SK-N-SH (cell line): ENCODE data around the gene CHD6. TPM values are rescaled to one million over a fixed set of nuclear protein-coding genes. Genes with fewer than 3 reads are reported as not detected.

Experiments
- CTCF ChIA-PET: fragments of 300-600, 350-600 bp; formaldehyde crosslinking; extraction: SDS; loops from one replicate; lab custom pipeline; 2021; lab: Yijun Ruan, JAX
- POLR2A ChIA-PET: fragments of 350-600 bp; sonication (Branson Sonifier 250); formaldehyde crosslinking; extraction: SDS; loops from one replicate; lab custom pipeline; 2020; ENCODE audit warnings: antibody characterized with exemption, inconsistent platforms; lab: Yijun Ruan, JAX
- DNase-seq: peaks from one replicate; pipeline ENCODE4 v3.0.0; 2012
- H2AFZ ChIP-seq: fragments of 200-600 bp; sonication (generic); 2 replicates; pipeline ENCODE4 v1.8.1; 2016; ENCODE audit warnings: antibody characterized with exemption, mild to moderate bottlenecking, low read depth
- H3F3A ChIP-seq: fragments of 200-600 bp; sonication (generic); replicated peaks from 2 replicates; pipeline ENCODE3; 2016; ENCODE audit warnings: antibody characterized with exemption, mild to moderate bottlenecking; ENCODE audit not compliant: insufficient read depth
- H3K27ac ChIP-seq, 2 experiments: fragments of 200-500 bp in 1 of 2; fragments of 200-600 bp in 1 of 2; sonication (Bioruptor generic) in 1 of 2; sonication (generic), shearing (Covaris generic) in 1 of 2; 2 replicates each; pipeline versions ENCODE4 v1.5.1 to v1.6.1; 2014 to 2016; ENCODE audit warnings: low read depth in 2 of 2, inconsistent platforms in 1 of 2, low read length in 1 of 2, mild to moderate bottlenecking in 1 of 2, mixed read lengths in 1 of 2
- H3K27me3 ChIP-seq: fragments of 200-600 bp; sonication (generic), shearing (Covaris generic); 2 replicates; pipeline ENCODE4 v1.6.1; 2016; ENCODE audit warnings: mixed run types; ENCODE audit not compliant: insufficient read depth
- H3K36me3 ChIP-seq, 2 experiments: fragments of 200-500 bp in 1 of 2; fragments of 200-600 bp in 1 of 2; sonication (Bioruptor generic) in 1 of 2; sonication (generic) in 1 of 2; replicated peaks in 1 of 2; 2 replicates each; pipeline versions ENCODE3 to v1.5.1; 2014 to 2016; ENCODE audit warnings: low read length in 1 of 2, mild to moderate bottlenecking in 1 of 2; ENCODE audit not compliant: insufficient read depth in 2 of 2, control insufficient read depth in 1 of 2
- H3K4me1 ChIP-seq, 2 experiments: fragments of 200-500 bp in 1 of 2; fragments of 200-600 bp in 1 of 2; sonication (Bioruptor generic) in 1 of 2; sonication (generic), shearing (Covaris generic) in 1 of 2; 2 replicates each; pipeline versions ENCODE4 v1.5.1 to v1.6.1; 2014 to 2016; ENCODE audit warnings: low read depth in 1 of 2, low read length in 1 of 2, mixed run types in 1 of 2; ENCODE audit not compliant: insufficient read depth in 2 of 2, control insufficient read depth in 1 of 2
- H3K4me2 ChIP-seq: fragments of 200-600 bp; sonication (generic), shearing (Covaris generic); 2 replicates; pipeline ENCODE4 v1.6.1; 2017; ENCODE audit warnings: mixed run types
- H3K4me3 ChIP-seq, 2 experiments: fragments of 200-500 bp in 1 of 2; fragments of 200-600 bp in 1 of 2; sonication (Bioruptor generic) in 1 of 2; sonication (generic), shearing (Covaris generic) in 1 of 2; 2 replicates each; pipeline versions ENCODE4 v1.5.1 to v1.8.1; 2014 to 2016; ENCODE audit warnings: low read depth in 2 of 2, inconsistent platforms in 1 of 2, low read length in 1 of 2, mild to moderate bottlenecking in 1 of 2, mixed read lengths in 1 of 2, moderate library complexity in 1 of 2
- H3K79me2 ChIP-seq: fragments of 200-600 bp; sonication (generic); 2 replicates; pipeline ENCODE4 v1.8.1; 2017; ENCODE audit warnings: mild to moderate bottlenecking; ENCODE audit not compliant: insufficient read depth
- H3K9ac ChIP-seq: fragments of 200-600 bp; sonication (generic); 2 replicates; pipeline ENCODE4 v1.6.1; 2017; ENCODE audit warnings: mixed run types
- H3K9me2 ChIP-seq: fragments of 200-600 bp; sonication (generic); 2 replicates; pipeline ENCODE4 v1.6.1; 2017; ENCODE audit warnings: mixed run types
- H3K9me3 ChIP-seq: fragments of 200-600 bp; sonication (generic); 2 replicates; pipeline ENCODE4 v1.6.1; 2017; ENCODE audit warnings: mixed run types, mild to moderate bottlenecking, moderate library complexity
- H4K20me1 ChIP-seq: fragments of 200-600 bp; sonication (generic); 2 replicates; pipeline ENCODE4 v1.6.1; 2017; ENCODE audit warnings: mild to moderate bottlenecking, mixed run types; ENCODE audit not compliant: insufficient read depth
- CTCF ChIP-seq: fragments of 200-600 bp; sonication (generic); IDR thresholded peaks from 2 replicates; pipeline ENCODE4 v1.6.1; 2017; ENCODE audit warnings: antibody characterized with exemption, mild to moderate bottlenecking, moderate library complexity
- ELF1 ChIP-seq: IDR thresholded peaks from 2 replicates; pipeline ENCODE4 v1.4.0; 2012
- EP300 ChIP-seq, 2 experiments: IDR thresholded peaks; 2 replicates each; pipeline versions ENCODE4 v1.4.0 to v1.6.1; 2012; ENCODE audit warnings: borderline replicate concordance in 1 of 2, low read depth in 1 of 2, low read length in 1 of 2
- EZH2phosphoT487 ChIP-seq: fragments of 200-600 bp; sonication (generic); IDR thresholded peaks from 2 replicates; pipeline ENCODE4 v1.6.1; 2017; ENCODE audit warnings: low read depth, mixed run types, mild to moderate bottlenecking, antibody characterized with exemption, moderate library complexity, borderline replicate concordance
- FOXJ3 ChIP-seq: sonication (generic); formaldehyde crosslinking; IDR thresholded peaks from 2 replicates; pipeline ENCODE4 v1.5.1; 2020; ENCODE audit warnings: mild to moderate bottlenecking, missing genetic modification reagents
- FOXM1 ChIP-seq: IDR thresholded peaks from 2 replicates; pipeline ENCODE4 v1.4.0; 2012; ENCODE audit warnings: low read depth, mild to moderate bottlenecking
- GABPA ChIP-seq: IDR thresholded peaks from 2 replicates; pipeline ENCODE4 v1.4.0; 2012; ENCODE audit warnings: low read depth, mild to moderate bottlenecking
- GATA2 ChIP-seq: sonication (generic); formaldehyde crosslinking; IDR thresholded peaks from 2 replicates; pipeline ENCODE4 v1.5.0; 2020; ENCODE audit warnings: mild to moderate bottlenecking, missing genetic modification reagents
- IRF3 ChIP-seq: fragments of 150-350 bp; IDR thresholded peaks from 2 replicates; pipeline ENCODE4 v1.6.1; 2016; ENCODE audit warnings: mild to moderate bottlenecking, low read depth, low read length
- MAX ChIP-seq: IDR thresholded peaks from 2 replicates; pipeline ENCODE4 v1.4.0; 2012; ENCODE audit warnings: low read depth
- POLR2AphosphoS5 ChIP-seq: IDR thresholded peaks from 2 replicates; pipeline ENCODE4 v1.6.1; 2012; ENCODE audit warnings: low read depth, low read length
- RAD21 ChIP-seq: IDR thresholded peaks from 2 replicates; pipeline ENCODE4 v1.6.1; 2012; ENCODE audit warnings: mild to moderate bottlenecking, low read length
- RCOR1 ChIP-seq: fragments of 150-350 bp; IDR thresholded peaks from 2 replicates; pipeline ENCODE4 v1.6.1; 2017; ENCODE audit warnings: antibody characterized with exemption, low read length
- REST ChIP-seq: IDR thresholded peaks from 2 replicates; pipeline ENCODE4 v1.6.1; 2012; ENCODE audit warnings: mild to moderate bottlenecking, low read depth, low read length, moderate library complexity
- RXRA ChIP-seq: IDR thresholded peaks from 2 replicates; pipeline ENCODE4 v1.4.0; 2012; ENCODE audit warnings: low read depth, mild to moderate bottlenecking, borderline replicate concordance
- SIN3A ChIP-seq: IDR thresholded peaks from 2 replicates; pipeline ENCODE4 v1.6.1; 2012; ENCODE audit warnings: low read depth, mild to moderate bottlenecking, low read length, moderate library complexity, borderline replicate concordance
- TAF1 ChIP-seq: IDR thresholded peaks from 2 replicates; pipeline ENCODE4 v1.6.1; 2012; ENCODE audit warnings: low read depth, mild to moderate bottlenecking, low read length, moderate library complexity, borderline replicate concordance
- TEAD4 ChIP-seq: IDR thresholded peaks from 2 replicates; pipeline ENCODE4 v1.4.0; 2012; ENCODE audit warnings: mild to moderate bottlenecking, borderline replicate concordance; ENCODE audit not compliant: insufficient read depth
- USF1 ChIP-seq: IDR thresholded peaks from 2 replicates; pipeline ENCODE4 v1.4.0; 2012; ENCODE audit warnings: low read depth, borderline replicate concordance
- USF2 ChIP-seq: fragments of 150-350 bp; IDR thresholded peaks from 2 replicates; pipeline ENCODE4 v1.6.1; 2017; ENCODE audit warnings: antibody characterized with exemption, low read length, low read depth, borderline replicate concordance
- WGBS: methylation state at CpG from one replicate; pipeline ENCODE4 v1.1.6; 2017; ENCODE audit warnings: low lambda C conversion rate; 5-methylcytosine and 5-hydroxymethylcytosine counted together
- polyA plus RNA-seq, 3 experiments: library from polyadenylated mRNA; depleted of rRNA; stranded (reverse); fragments of >200 nt; gene quantifications; 2 replicates each; pipeline ENCODE4 v1.2.3, GENCODE V29; 2012

CHD6 gene
- polyA plus RNA-seq, 1 of the 3 experiments (the other 2 are of a cell fraction): 7.1 TPM

- TF ChIP-seq RCOR1 (no peak), POLR2AphosphoS5 (no peak), REST (no peak), EZH2phosphoT487 (no peak), RXRA (no peak)
Observed at GRCh38 chr20:41352666-41353065, 265.5 kb downstream of the CHD6 start (continued).

- POLR2A ChIA-PET: no interaction called here
- H3K4me3 ChIP-seq: no peak overlapping the region
- H3K27ac ChIP-seq: no peak overlapping the region
- no peaks in the 10 kb centered on the region for H3K79me2 ChIP-seq
- H4K20me1 ChIP-seq: no peaks in the 10 kb centered on the region
- no peaks in the 10 kb centered on the region for H3K9me3 ChIP-seq
- no peak overlapping the region for H2AFZ ChIP-seq
- TF ChIP-seq RCOR1 (no peak), ELF1 (no peak), RXRA (no peak), RAD21 (no peak), FOXM1 (no peak), TAF1 (no peak), IRF3 (no peak), USF2 (no peak), GATA2 (no peak), EP300 (IDR thresholded peaks at IDR 0.05; ENCODE audit: borderline replicate concordance in 1 of 2, low read depth in 1 of 2, low read length in 1 of 2) (no peak), CTCF (no peak; the same call in 1 of the 2 replicates), MAX (no peak), USF1 (no peak), GABPA (no peak), SIN3A (no peak), TEAD4 (no peak), EZH2phosphoT487 (no peak), FOXJ3 (CRISPR knock-in tag) (no peak)
- TF ChIP-seq, all 33 proteins: peak for 0
- no peaks in the 10 kb centered on the region for H3K27me3 ChIP-seq
- no peak for DNase-seq
- H3K9me2 ChIP-seq: no peaks in the 10 kb centered on the region
- H3K4me1 ChIP-seq: no peaks in the 10 kb centered on the region
- H3K4me2 ChIP-seq: no peak overlapping the region
- H3K9ac ChIP-seq: no peak overlapping the region
- WGBS: 92% methylated on average over 3 of the region's 4 CpGs
- no peaks in the 10 kb centered on the region for H3K36me3 ChIP-seq
- no peaks in the 10 kb centered on the region for H3F3A ChIP-seq
- CTCF ChIA-PET: interaction anchor here (2.8 kb wide), 1 partner anchor 11 kb away, joined by 13 read pairs; the partner anchor contains the start of gene LPIN3
Observed at GRCh38 chr20:41352106-41352505, 266.1 kb downstream of the CHD6 start.
